ENCODE measurements around the gene WASF2.
"Not testable (repeated sequence)": the region's sequence is repeated elsewhere in the genome, so short reads cannot be mapped to it uniquely, and the experiment has no call there.

WASF2 gene

GRCh38 chr1:27400082-27400962 lies 89.6 kb downstream of the WASF2 start:
- DNase-seq (ENCODE audit: low read depth in 2 of 3, low spot score in 1 of 3), result no peak

DNA sequence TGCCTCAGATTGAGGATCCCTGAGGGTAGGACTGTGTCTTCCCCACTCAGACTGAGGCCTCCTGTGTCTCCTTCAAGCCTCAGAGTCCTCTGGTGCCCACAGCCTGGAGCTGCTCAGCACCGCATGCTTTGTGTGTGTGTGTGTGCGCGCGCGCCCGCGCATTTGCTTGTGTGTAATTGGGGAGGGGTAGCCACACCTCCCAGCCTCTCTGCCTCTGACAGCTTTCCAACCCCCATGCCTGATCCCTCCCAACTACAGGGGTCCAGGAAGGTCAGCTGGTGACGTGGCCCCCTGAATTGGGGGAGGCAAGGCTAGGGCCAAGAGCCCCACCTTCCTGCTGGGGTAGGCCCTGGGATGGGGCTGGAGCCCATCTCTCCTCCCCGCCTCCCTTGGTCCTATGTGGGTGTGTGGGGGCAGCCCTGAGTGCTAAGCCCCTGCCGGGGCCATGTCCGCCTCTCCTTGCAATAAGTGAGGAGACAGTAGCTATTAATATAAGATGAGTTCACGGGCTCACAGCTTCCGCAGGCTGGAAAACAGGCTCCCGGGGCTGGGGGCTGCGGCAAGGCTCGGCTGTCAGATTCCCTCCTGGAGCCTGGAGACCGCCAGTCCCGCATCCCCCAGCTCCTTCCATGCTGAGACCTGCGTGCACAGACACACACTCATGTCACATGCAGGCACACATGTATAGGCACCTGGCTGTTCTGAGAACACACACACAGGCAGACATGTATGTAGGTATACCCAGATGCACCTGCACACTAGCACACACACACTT lies 90.5 kb downstream of the WASF2 start:
- no peak for DNase-seq (ENCODE audit: low read depth in 2 of 3, low spot score in 1 of 3)

- no peak for DNase-seq (ENCODE audit: low read depth in 2 of 3, low spot score in 1 of 3)
These were observed 91.4 kb downstream of the WASF2 start for GRCh38 chr1:27398405-27399149.

- DNase-seq (ENCODE audit: low read depth in 2 of 3, low spot score in 1 of 3), result no peak
These were observed 92.2 kb downstream of the WASF2 start for GRCh38 chr1:27397749-27398148.

DNA sequence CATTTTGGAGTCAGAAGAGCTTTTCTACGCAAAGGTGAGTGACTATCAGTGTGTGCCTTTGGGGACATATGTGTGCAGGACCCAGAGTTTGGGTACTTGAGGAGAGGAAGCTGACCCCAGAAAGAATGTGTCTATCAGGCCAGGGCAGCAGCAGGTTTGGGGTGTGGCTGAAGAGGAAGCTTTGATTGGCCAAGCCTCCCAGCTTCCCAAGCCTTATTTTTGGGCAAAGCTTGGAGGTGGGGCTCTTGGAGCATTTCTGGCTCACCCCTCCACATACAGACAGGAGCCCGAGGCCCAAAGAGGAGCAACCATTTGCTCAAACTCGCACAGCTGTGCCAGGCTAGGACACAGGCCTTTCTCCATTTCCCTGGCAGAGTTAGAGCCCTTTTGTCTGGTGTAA lies 92.9 kb downstream of the WASF2 start:
- DNase-seq (ENCODE audit: low read depth in 2 of 3, low spot score in 1 of 3), result no peak

DNA sequence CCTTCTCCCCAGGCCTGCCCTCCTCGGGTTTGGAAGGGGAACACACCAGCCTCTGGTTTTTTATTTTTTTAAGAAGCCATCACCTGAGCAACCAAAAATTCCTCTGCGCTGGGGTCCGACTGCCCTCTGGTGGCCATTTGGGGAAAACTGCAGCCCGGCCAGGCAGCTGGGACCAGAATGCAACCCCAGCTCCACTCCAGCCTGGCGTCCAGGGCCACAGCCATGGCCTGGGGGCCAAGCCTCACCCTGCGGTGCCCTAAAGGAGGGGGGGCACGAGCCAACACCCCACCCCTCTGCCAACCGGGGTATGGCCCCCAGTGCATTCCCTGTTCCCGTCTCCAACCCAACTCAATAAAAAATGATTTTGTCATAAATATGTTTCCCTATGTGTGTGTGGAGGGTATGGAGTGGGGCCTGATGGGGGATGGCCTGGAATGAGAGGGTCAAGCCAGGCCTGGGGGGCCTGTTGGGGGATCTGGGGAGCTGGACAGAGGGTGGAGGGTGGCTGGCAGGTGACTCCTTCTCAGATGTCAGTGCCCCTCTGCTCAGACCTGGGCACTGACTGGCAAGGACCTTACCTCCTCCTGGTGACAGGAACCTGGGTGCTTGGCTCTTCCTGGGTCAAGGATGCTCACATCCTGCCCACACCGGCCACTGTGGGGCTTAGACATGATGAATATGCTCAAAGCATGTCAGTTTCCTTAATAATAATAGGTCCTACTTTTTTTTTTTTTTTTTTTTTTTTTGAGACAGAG lies 94.3 kb downstream of the WASF2 start:
- peak; percentile 63 to 84 (median 80) for DNase-seq (ENCODE audit: low read depth in 2 of 3, low spot score in 1 of 3)

- no peak for DNase-seq (ENCODE audit: low read depth in 2 of 3, low spot score in 1 of 3)
These were observed 95.0 kb downstream of the WASF2 start for GRCh38 chr1:27394925-27395324.

- no peak for DNase-seq (ENCODE audit: low read depth in 2 of 3, low spot score in 1 of 3)
These were observed 95.7 kb downstream of the WASF2 start for GRCh38 chr1:27394282-27394658.

GRCh38 chr1:27393641-27394281 lies 96.2 kb downstream of the WASF2 start:
- DNase-seq (ENCODE audit: low read depth in 2 of 3, low spot score in 1 of 3), result no peak

GRCh38 chr1:27392778-27393635 lies 97.0 kb downstream of the WASF2 start:
- no peak for DNase-seq (ENCODE audit: low read depth in 2 of 3, low spot score in 1 of 3)

DNA sequence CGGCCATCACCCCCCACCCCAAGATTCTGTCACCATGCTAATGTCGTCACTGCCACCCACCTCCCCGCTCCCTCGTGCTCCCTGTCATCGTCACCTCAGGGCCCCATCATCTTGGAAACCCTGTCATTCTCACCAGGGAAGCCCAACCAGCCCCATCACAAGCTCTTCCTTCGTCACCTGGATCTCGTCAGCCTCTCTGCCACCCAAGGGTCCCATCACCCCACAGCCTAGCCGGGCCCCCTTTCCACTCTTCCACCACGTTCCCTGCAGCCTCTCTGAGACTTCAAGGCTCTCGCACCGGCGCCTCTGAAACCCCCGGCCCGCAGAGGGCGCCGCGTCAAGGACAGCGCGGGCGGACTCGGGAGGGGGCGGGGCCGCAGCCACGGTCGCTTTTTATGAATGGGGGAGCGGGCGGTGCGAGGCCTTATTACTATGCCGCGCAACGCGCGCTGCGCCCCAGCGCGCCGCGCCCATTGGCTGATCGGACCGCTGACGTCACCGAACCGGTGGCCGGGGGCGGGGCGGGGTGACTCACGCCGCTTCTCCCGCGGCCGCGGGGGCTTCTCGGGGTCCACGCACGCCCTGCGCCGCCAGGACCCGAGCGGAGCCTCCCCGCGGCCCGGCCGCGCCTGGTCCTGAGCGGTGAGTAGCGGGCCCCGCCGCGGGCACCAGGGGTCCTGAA lies 97.7 kb downstream of the WASF2 start, which contains the start of gene GPR3:
GPR3 (plus strand) TSS at position 527 of the 682 bp plus-strand sequence. CDS start 1,177 bp downstream, outside the sequence.
- DNase-seq (ENCODE audit: low read depth in 2 of 3, low spot score in 1 of 3), result peak; percentile 89 to 93 (median 92)

DNA sequence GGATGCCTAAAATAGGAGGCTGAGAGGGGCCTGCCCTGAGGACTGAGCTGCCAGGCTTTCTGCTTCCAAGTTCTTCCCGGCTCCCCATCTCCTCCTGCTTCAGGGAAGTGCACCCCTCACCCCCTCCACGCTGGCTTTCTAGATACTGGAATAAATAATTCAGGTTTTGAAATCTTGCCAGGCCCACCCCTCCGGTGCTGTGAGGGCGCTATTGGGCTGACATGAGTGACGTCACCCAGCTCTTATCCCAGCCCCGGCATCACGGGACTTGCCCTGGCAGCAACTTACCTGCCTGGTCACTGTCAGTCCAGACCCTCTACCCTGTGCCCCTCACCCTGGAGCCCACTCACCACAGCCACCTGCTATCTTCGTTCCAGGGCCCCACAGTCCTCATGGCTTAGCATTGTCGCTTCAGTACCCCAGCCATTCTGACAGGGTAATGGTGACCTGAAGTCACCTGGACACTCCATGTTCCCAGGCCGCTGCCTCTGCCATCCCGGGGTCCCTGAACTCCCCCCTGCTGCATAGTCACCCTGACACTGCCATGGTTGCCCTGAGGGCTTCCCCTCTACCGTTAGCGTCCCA lies 98.4 kb downstream of the WASF2 start:
- DNase-seq (ENCODE audit: low read depth in 2 of 3, low spot score in 1 of 3), result no peak

DNA sequence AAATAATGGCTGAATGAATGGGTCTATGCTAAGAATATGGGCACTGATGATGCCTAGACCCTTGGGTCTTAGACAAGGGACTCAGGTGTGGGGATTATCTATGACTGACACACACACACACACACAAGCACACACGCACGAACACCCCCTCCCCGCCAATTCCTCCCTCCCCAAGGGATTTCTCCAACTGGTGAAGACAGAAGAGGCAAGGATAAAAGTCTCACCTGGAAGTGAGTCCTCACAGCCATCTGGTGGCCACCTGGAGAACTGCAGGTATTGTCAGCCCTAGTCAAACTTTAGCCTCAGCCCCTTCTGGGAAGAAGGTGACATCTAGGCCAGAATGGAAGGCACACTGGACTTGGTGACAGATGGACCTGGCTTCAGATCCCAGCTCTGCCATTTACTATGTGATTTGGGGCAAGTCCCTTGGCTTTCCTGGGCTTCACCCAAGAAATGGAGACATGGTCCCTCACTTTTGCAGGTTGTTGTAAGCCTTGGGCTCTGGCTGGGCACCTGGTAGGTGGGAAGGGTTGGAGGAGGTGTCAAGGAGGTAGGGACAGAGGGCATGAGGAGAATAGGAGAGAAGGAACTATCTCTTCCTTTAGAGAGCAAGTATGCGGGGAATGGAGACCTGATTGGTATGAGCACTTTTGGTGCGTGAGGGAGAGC lies 101.5 kb downstream of the WASF2 start:
- peak; percentile 49 to 77 (median 62) for DNase-seq (ENCODE audit: low read depth in 2 of 3, low spot score in 1 of 3)

DNA sequence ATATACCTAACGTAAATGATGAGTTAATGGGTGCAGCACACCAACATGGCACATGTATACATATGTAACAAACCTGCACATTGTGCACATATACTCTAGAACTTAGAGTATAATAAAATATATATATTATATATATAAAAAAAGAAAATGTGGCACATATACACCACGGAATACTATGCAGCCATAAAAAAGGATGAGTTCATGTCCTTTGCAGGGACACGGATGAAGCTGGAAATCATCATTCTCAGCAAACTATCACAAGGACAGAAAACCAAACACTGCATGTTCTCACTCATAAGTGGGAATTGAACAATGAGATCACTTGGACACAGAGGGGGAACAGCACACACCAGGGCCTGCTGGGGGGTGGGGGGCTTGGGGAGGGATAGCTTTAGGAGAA lies 105.2 kb downstream of the WASF2 start:
- not testable (repeated sequence) for DNase-seq (ENCODE audit: low read depth in 2 of 3, low spot score in 1 of 3)

- DNase-seq (ENCODE audit: low read depth in 2 of 3, low spot score in 1 of 3), result no peak
These were observed 106.3 kb downstream of the WASF2 start for GRCh38 chr1:27383661-27384060.

GRCh38 chr1:27383039-27383605 lies 106.8 kb downstream of the WASF2 start, which contains the start of gene CD164L2:
CD164L2 (minus strand) TSS chr1:27383333; CDS start chr1:27383239, 94 bp downstream.
- peak in 1 of 3 donors; percentile 44 for DNase-seq (ENCODE audit: low read depth in 2 of 3, low spot score in 1 of 3)
